Loucy (cell line): ENCODE data around the gene RP2.
A peak's percentile ranks its signal among the peaks of the same experiment; 100 is the strongest.

Source experiments
- H2AFZ ChIP-seq: fragments of 200-600 bp; sonication (generic); 2 replicates; pipeline ENCODE4 v1.6.0; 2016; ENCODE audit warnings: antibody characterized with exemption, mild to moderate bottlenecking, low read length, moderate library complexity
- H3F3A ChIP-seq: fragments of 200-600 bp; 2 replicates; pipeline ENCODE4 v1.6.0; 2016; ENCODE audit warnings: antibody characterized with exemption, low read depth, mild to moderate bottlenecking
- H3K27me3 ChIP-seq: fragments of 200-600 bp; sonication (generic); 2 replicates; pipeline ENCODE4 v1.6.1; 2014; ENCODE audit warnings: low read length, mild to moderate bottlenecking; ENCODE audit not compliant: insufficient read depth, poor library complexity, severe bottlenecking
- H3K36me3 ChIP-seq: fragments of 200-600 bp; sonication (generic); 2 replicates; pipeline ENCODE4 v1.6.1; 2016; ENCODE audit warnings: low read length; ENCODE audit not compliant: insufficient read depth
- H3K4me1 ChIP-seq: fragments of 200-600 bp; sonication (generic); 2 replicates; pipeline ENCODE4 v1.5.1; 2014; ENCODE audit warnings: low read length, mild to moderate bottlenecking; ENCODE audit not compliant: insufficient read depth, poor library complexity, severe bottlenecking
- H3K4me2 ChIP-seq: fragments of 200-600 bp; sonication (generic); 2 replicates; pipeline ENCODE4 v1.6.0; 2014; ENCODE audit warnings: antibody characterized with exemption, low read length, low read depth, mild to moderate bottlenecking; ENCODE audit not compliant: poor library complexity, severe bottlenecking
- H3K4me3 ChIP-seq: fragments of 200-600 bp; sonication (generic); 2 replicates; pipeline ENCODE4 v1.5.1; 2014; ENCODE audit warnings: low read length, mild to moderate bottlenecking, mixed read lengths; ENCODE audit not compliant: poor library complexity, severe bottlenecking
- H3K79me2 ChIP-seq: fragments of 200-600 bp; sonication (generic); 2 replicates; pipeline ENCODE4 v1.6.1; 2014; ENCODE audit warnings: low read length; ENCODE audit not compliant: insufficient read depth
- H3K9ac ChIP-seq: fragments of 200-600 bp; sonication (generic); 2 replicates; pipeline ENCODE4 v1.6.0; 2014; ENCODE audit warnings: mild to moderate bottlenecking, low read depth, low read length, moderate library complexity; ENCODE audit not compliant: poor library complexity, severe bottlenecking
- H3K9me2 ChIP-seq: fragments of 200-600 bp; sonication (generic); replicated peaks from 2 replicates; pipeline ENCODE4 v1.6.1; 2016; ENCODE audit warnings: low read depth, low read length, mixed read lengths
- H3K9me3 ChIP-seq: fragments of 200-600 bp; sonication (generic); 2 replicates; pipeline ENCODE4 v1.6.1; 2014; ENCODE audit warnings: mild to moderate bottlenecking, antibody characterized with exemption, low read length, low read depth; ENCODE audit not compliant: insufficient read depth
- H4K20me1 ChIP-seq: fragments of 200-600 bp; sonication (generic); 2 replicates; pipeline ENCODE4 v1.6.0; 2014; ENCODE audit warnings: antibody characterized with exemption, low read length, mild to moderate bottlenecking; ENCODE audit not compliant: insufficient read depth, poor library complexity, severe bottlenecking
- EZH2phosphoT487 ChIP-seq: fragments of 200-600 bp; IDR thresholded peaks from 2 replicates; pipeline ENCODE4 v1.6.1; 2018; ENCODE audit warnings: antibody characterized with exemption, mild to moderate bottlenecking, moderate library complexity, borderline replicate concordance
- TF ChIP-seq, protein P1 (sequence below): fragments of 200-600 bp; sonication (generic); conservative IDR thresholded peaks from 2 replicates; pipeline ENCODE4 v1.5.1; 2014; ENCODE audit warnings: mild to moderate bottlenecking, antibody characterized with exemption, low read length

RP2 gene

DNA sequence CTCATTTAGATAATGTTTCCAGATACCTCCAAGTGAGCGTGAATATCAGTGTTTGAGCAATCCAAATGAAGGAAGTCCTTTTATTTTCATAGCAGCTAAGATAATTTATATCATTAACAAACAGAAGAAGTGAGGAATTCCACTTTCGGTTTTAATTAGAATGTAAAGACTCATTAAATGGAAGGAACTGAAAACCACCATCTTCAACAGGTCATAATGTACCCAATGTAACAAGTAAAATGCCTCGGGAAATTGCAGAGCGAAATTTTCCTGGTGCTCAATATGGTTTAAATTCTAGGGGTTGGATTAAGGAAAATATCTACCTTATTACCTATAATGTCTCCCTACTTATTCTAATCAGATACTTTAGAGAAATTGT is 44.0 kb upstream of the RP2 start:
- Histone ChIP-seq H3K4me3 (peak overlapping the region; percentile 60), H3K4me2 (peak overlapping the region; percentile 55), H2AFZ (peak overlapping the region; percentile 9; the same call in 1 of the 2 replicates), H3K79me2 (no peaks in the 10 kb centered on the region), H3K9me3 (no peaks in the 10 kb centered on the region), H3K9me2 (no peaks in the 10 kb centered on the region), H3K4me1 (peaks cover 12% of the 10 kb centered on the region), H3K9ac (peak overlapping the region; percentile 37), H3F3A (no peaks in the 10 kb centered on the region), H4K20me1 (no peaks in the 10 kb centered on the region), H3K27me3 (no peaks in the 10 kb centered on the region), H3K36me3 (no peaks in the 10 kb centered on the region)
- TF ChIP-seq, protein P1, sequence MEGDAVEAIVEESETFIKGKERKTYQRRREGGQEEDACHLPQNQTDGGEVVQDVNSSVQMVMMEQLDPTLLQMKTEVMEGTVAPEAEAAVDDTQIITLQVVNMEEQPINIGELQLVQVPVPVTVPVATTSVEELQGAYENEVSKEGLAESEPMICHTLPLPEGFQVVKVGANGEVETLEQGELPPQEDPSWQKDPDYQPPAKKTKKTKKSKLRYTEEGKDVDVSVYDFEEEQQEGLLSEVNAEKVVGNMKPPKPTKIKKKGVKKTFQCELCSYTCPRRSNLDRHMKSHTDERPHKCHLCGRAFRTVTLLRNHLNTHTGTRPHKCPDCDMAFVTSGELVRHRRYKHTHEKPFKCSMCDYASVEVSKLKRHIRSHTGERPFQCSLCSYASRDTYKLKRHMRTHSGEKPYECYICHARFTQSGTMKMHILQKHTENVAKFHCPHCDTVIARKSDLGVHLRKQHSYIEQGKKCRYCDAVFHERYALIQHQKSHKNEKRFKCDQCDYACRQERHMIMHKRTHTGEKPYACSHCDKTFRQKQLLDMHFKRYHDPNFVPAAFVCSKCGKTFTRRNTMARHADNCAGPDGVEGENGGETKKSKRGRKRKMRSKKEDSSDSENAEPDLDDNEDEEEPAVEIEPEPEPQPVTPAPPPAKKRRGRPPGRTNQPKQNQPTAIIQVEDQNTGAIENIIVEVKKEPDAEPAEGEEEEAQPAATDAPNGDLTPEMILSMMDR = no peak
- no peak for TF ChIP-seq EZH2phosphoT487

DNA sequence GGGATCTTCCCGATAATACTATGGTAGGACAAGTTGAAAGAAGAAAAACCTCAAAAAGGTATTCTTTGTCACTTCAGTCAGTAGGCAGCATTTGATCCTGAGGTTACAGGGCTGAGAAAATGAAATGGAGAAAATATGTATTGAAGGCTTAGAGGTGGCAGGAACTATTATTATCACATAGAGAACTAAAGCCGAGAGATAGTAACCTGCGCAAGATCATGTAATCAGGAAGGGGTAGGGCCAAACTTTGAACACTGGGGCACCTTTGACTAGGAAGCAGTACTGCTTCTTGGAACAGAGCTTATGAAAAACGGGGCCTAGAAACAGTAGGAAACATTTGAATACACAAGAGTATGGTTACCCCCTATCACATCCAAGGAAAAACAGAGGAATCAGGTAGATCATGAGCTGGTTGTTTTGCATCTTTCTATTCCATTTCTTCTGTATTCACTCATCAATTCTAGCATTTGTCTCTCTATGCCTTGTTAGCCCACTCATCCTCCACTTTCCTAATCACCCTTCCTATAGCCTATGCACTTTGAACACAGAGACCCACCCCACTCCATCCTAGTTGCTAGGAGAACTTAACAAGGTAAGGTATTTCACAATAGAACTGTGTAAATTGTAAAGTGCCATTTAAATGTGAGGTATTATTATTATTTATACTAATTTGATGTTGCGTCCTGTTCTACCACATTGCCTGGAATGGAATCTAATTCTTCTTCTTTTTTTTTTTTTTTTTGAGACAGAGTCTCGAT is 43.3 kb upstream of the RP2 start:
- no peaks in the 10 kb centered on the region for H3K36me3 ChIP-seq
- TF ChIP-seq EZH2phosphoT487 = no peak
- TF ChIP-seq, protein P1 = no peak
- H3K4me2 ChIP-seq = no peak overlapping the region
- H3F3A ChIP-seq = no peaks in the 10 kb centered on the region
- no peak overlapping the region for H3K9ac ChIP-seq
- H3K4me1 ChIP-seq = peaks cover 12% of the 10 kb centered on the region
- no peaks in the 10 kb centered on the region for H3K9me3 ChIP-seq
- H3K27me3 ChIP-seq = no peaks in the 10 kb centered on the region
- H4K20me1 ChIP-seq = no peaks in the 10 kb centered on the region
- H3K4me3 ChIP-seq = no peak overlapping the region
- 0 out of 2 replicates have a peak overlapping the region, but pooled peaks have one; percentile 9 for H2AFZ ChIP-seq
- no peaks in the 10 kb centered on the region for H3K79me2 ChIP-seq
- H3K9me2 ChIP-seq = no peaks in the 10 kb centered on the region

DNA sequence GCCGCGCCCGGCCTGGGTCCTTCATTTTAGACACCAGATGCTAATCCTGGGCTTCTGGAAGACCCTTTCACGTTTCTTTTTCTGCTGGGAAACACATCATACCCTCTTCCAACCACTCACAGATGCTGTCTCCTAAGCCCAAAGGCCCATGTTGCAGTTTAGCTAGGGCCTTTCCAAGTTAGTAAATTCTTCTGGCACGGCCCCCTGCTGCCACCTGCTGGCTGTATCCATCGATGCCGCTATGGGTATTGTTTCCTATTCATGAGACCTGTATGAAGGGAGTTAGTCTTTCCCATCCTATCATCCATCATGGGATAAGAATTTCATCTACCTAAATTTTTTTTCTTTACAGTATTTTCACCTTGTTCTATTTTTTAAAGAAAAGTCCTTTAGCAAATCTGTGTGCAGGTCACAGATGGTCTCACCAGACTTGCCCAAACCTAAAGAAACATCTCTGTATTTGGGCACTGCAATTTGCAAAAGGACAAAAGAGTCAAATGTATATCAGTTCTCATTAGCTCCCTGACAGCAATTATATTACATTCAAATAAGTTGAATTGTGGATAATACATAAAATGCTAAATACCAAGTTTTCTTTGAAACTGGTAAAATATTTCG is 40.2 kb upstream of the RP2 start:
- H3K27me3 ChIP-seq = no peaks in the 10 kb centered on the region
- H3F3A ChIP-seq = no peaks in the 10 kb centered on the region
- no peak overlapping the region for H3K4me2 ChIP-seq
- no peaks in the 10 kb centered on the region for H3K9me3 ChIP-seq
- H4K20me1 ChIP-seq = no peaks in the 10 kb centered on the region
- peaks cover 11% of the 10 kb centered on the region for H3K4me1 ChIP-seq
- H3K9me2 ChIP-seq = no peaks in the 10 kb centered on the region
- no peak overlapping the region for H3K4me3 ChIP-seq
- TF ChIP-seq, protein P1 = peak; percentile 71
- no peak for TF ChIP-seq EZH2phosphoT487
- H2AFZ ChIP-seq = no peak overlapping the region
- H3K36me3 ChIP-seq = no peaks in the 10 kb centered on the region
- H3K9ac ChIP-seq = no peak overlapping the region
- H3K79me2 ChIP-seq = no peaks in the 10 kb centered on the region
